22Rv1 (cell line): ENCODE results near the gene ABTB2.

Experiments
- CTCF ChIP-seq: fragments of 450-650 bp; IDR thresholded peaks from 2 replicates; pipeline ENCODE4 v1.5.1; 2017; ENCODE audit warnings: mild to moderate bottlenecking
- ZFX ChIP-seq: fragments of 450-650 bp; IDR thresholded peaks from 2 replicates; pipeline ENCODE4 v1.6.1; 2017; ENCODE audit warnings: antibody characterized with exemption, borderline replicate concordance

- no peak for TF ChIP-seq CTCF
- TF ChIP-seq ZFX: no peak
Observed at GRCh38 chr11:34218067-34218466, 139.7 kb downstream of the ABTB2 start.
